ENCODE measurements around the gene C12orf76. TPM values are rescaled to one million over a fixed set of nuclear protein-coding genes. Genes with fewer than 3 reads are reported as not detected.
A peak's percentile ranks its signal among the peaks of the same experiment; 100 is the strongest.
"Not testable (repeated sequence)": the region's sequence is repeated elsewhere in the genome, so short reads cannot be mapped to it uniquely, and the experiment has no call there.

C12orf76 gene
- total RNA-seq, 1 experiment from 2014 or later: 11.9 TPM

DNA sequence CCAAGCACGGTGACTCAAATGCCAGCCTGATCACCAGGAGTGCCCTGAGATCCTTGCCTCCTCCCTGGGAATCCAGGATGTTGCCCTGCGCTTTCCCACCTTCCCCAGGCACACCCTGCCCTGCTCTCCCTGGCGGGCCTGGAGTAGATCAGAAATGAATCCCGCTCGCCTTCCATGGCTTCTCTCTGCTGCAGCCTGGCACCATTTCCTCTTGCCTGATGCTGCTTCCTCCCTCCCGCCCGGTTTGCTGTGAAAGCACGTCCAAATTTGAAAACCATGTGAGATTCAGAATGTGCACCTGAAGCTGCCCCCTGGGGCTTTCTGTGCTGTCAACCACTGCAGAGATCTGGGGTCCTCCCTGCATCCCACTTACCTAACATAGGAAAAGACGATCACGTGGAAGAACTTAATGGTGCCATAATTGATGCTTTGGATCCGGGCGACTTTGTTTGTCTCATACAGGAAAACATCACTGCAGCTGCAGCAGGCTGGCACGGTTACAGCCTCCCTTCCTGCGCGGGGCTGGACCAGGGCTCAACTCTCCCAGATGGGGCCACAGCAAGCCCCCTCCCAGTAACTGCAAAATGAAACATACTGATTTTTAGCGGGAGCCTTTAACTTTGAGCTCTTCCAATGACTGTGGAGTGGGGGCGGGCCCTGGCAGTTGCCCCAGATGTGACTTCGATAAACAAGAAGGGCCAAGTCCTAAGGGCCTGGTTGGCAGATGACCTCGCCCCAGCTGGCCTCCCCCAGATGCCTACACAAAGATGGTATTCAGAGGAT is 24.9 kb upstream of the C12orf76 start:
- no TSS peak for BruUV-seq (replicated peaks)
- Mint-ChIP-seq H3K9me3 (ENCODE audit: unreplicated experiment) (no peaks in the 10 kb centered on the region), H3K36me3 (ENCODE audit: insufficient read depth, unreplicated experiment) (no peaks in the 10 kb centered on the region), H3K27ac (ENCODE audit: unreplicated experiment) (no peak overlapping the region), H3K27me3 (ENCODE audit: insufficient read depth, unreplicated experiment) (peaks cover 2% of the 10 kb centered on the region), H3K4me3 (ENCODE audit: unreplicated experiment) (peak overlapping the region; percentile 8), H3K4me1 (ENCODE audit: low read depth, unreplicated experiment) (no peaks in the 10 kb centered on the region)
- H3K27me3 ChIP-seq (replicated peaks; ENCODE audit: control insufficient read depth, insufficient read depth, low read length): no peaks in the 10 kb centered on the region
- no peak for TF ChIP-seq CTCF (IDR thresholded peaks at IDR 0.05; ENCODE audit: insufficient read depth in 1 of 2, low read depth in 1 of 2, low read length in 1 of 2, severe bottlenecking in 1 of 2, unreplicated experiment in 1 of 2)
- intact Hi-C loops (cut with micrococcal nuclease; ENCODE audit: unreplicated experiment): no loop called here
- no peaks in the 10 kb centered on the region for H3K4me1 ChIP-seq
- DNase-seq: no peak
- H3K36me3 ChIP-seq (ENCODE audit: control insufficient read depth, insufficient read depth, low read length): no peaks in the 10 kb centered on the region
- no peaks in the 10 kb centered on the region for H3K9me3 ChIP-seq
- ChIA-PET CTCF (no interaction called here), POLR2A (no interaction called here)
- H3K4me3 ChIP-seq (ENCODE audit: low read depth, low read length): no peak overlapping the region

DNA sequence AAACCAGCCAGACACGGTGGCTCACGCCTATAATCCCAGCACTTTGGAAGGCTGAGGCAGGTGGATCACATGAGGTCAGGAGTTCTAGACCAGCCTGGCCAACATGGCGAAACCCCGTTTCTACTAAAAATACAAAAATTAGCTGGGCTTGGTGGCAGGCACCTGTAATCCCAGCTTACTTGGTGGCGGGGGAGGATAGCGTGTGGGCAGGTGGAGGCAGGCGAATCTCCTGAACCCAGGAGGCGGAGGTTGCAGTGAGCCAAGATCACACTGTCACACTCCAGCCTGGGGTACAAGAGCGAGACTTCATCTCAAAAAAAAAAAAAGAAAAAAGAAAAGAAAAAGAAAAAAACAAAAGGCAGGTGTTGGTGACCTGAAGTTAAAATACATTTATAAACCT is 24.3 kb upstream of the C12orf76 start:
- intact Hi-C loops (cut with micrococcal nuclease; ENCODE audit: unreplicated experiment); H3K27me3 ChIP-seq (replicated peaks; ENCODE audit: control insufficient read depth, insufficient read depth, low read length); H3K27me3 Mint-ChIP-seq (ENCODE audit: insufficient read depth, unreplicated experiment); H3K4me1 ChIP-seq; H3K9me3 ChIP-seq; POLR2A ChIA-PET; CTCF ChIA-PET; H3K9me3 Mint-ChIP-seq (ENCODE audit: unreplicated experiment); H3K36me3 Mint-ChIP-seq (ENCODE audit: insufficient read depth, unreplicated experiment); H3K4me3 Mint-ChIP-seq (ENCODE audit: unreplicated experiment); DNase-seq; H3K4me1 Mint-ChIP-seq (ENCODE audit: low read depth, unreplicated experiment); H3K4me3 ChIP-seq (ENCODE audit: low read depth, low read length); H3K27ac Mint-ChIP-seq (ENCODE audit: unreplicated experiment); BruUV-seq (replicated peaks); H3K36me3 ChIP-seq (ENCODE audit: control insufficient read depth, insufficient read depth, low read length): not testable (repeated sequence)

DNA sequence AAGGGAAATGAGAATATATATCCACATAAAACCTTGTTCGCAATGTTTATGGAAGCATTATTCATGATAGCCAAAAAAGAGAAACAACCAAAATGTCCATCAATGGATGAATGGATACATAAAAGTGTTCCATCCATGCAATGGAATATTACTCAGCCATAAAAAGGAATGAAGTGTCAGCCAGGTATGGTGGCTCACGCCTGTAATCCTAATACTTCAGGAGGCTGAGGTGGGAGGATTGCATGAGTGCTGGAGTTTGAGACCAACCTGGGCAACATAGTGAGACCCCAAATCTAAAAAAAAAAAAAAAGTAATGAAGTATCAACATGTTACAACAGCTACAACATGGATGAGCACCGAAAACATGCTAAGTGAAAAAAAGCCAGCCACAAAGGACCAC is 23.6 kb upstream of the C12orf76 start:
- CTCF ChIA-PET: no interaction called here
- H3K9me3 ChIP-seq: no peaks in the 10 kb centered on the region
- H3K36me3 ChIP-seq (ENCODE audit: control insufficient read depth, insufficient read depth, low read length): no peaks in the 10 kb centered on the region
- Mint-ChIP-seq H3K4me1 (ENCODE audit: low read depth, unreplicated experiment) (no peaks in the 10 kb centered on the region), H3K4me3 (ENCODE audit: unreplicated experiment) (no peak overlapping the region), H3K27me3 (ENCODE audit: insufficient read depth, unreplicated experiment) (peaks cover 2% of the 10 kb centered on the region), H3K9me3 (ENCODE audit: unreplicated experiment) (no peaks in the 10 kb centered on the region), H3K36me3 (ENCODE audit: insufficient read depth, unreplicated experiment) (no peaks in the 10 kb centered on the region), H3K27ac (ENCODE audit: unreplicated experiment) (no peak overlapping the region)
- no peak for DNase-seq
- intact Hi-C loops (cut with micrococcal nuclease; ENCODE audit: unreplicated experiment): no loop called here
- TF ChIP-seq CTCF (IDR thresholded peaks at IDR 0.05; ENCODE audit: insufficient read depth in 1 of 2, low read depth in 1 of 2, low read length in 1 of 2, severe bottlenecking in 1 of 2, unreplicated experiment in 1 of 2): no peak
- no TSS peak for BruUV-seq (replicated peaks)
- no peak overlapping the region for H3K4me3 ChIP-seq (ENCODE audit: low read depth, low read length)
- POLR2A ChIA-PET: no interaction called here
- H3K4me1 ChIP-seq: no peaks in the 10 kb centered on the region
- H3K27me3 ChIP-seq (replicated peaks; ENCODE audit: control insufficient read depth, insufficient read depth, low read length): no peaks in the 10 kb centered on the region

All from Caco-2 (cell line).